HG03575 (cell line): ENCODE measurements around the gene CAMK2B.

Experiments used
- ATAC-seq: cut with Tn5 transposase; IDR thresholded peaks from one replicate; pipeline ENCODE4 v1.9.1; 2021; ENCODE audit not compliant: unreplicated experiment, insufficient number of reproducible peaks, low FRiP score; ENCODE audit errors: extremely low read depth

CAMK2B gene

DNA sequence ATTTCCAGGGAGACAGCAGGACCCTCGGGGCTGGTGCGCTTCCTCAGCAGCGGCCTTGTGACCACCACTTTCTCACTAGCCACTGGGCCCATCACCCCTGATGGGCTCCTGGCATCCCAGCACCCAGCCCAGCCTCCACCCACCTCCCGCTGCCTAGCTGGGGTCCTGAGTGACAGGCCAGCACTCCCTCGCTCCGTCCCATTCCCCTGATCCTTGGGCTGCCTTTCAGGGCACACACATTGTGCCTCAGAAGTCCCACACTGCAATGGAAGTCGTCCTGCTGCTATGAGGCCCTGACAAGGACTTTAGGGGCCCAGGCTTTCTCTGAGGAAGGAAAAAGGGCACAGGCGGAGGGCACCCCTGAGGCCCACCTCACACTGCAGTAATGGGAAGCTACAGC lies 12.4 kb downstream of the CAMK2B start:
- ATAC-seq: no peak

DNA sequence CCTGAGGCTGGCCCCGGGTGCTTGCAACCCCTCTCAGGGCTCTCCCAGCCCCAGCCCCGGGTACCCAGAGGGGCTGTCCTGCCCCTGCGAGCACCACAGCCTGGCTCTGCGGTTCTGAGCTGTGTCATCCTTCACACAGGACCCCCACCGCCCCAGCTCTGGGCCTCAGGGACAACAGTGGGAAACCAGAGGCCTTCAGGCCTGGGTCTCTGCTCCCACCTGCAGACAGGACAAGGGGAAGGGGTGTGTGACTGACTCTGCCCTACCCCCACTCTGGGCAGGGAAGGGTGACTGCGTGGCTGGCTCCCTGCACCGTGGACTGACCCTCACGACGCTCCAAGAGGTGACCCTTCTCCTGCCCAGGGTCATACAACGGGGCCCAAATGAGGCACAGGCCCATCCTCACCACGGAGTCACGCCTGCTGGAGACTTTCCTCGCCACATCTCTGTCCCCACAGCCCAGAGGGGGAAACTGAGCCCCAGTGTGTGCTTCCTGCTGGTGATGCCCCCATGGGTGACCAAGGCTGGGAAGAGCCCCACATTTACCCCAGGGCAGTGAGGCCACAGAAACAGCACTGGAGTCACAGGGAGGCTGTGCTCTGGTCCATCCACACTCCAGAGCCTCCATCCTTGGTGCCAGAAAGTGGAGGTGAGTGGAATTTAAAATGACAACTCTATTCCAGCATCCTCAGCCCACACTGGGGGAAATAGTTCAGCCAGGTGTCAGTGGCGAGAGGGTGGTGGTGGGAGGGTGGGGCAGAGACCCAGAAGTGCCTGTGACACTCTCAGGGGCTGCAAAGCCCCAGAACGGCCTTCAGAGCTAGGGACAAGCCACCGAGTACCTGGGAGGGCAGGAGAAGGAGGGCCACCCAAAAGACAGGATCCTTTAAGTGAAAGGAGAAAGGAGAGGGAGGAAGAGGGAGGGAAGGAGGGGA lies 13.6 kb downstream of the CAMK2B start:
- ATAC-seq: no peak

DNA sequence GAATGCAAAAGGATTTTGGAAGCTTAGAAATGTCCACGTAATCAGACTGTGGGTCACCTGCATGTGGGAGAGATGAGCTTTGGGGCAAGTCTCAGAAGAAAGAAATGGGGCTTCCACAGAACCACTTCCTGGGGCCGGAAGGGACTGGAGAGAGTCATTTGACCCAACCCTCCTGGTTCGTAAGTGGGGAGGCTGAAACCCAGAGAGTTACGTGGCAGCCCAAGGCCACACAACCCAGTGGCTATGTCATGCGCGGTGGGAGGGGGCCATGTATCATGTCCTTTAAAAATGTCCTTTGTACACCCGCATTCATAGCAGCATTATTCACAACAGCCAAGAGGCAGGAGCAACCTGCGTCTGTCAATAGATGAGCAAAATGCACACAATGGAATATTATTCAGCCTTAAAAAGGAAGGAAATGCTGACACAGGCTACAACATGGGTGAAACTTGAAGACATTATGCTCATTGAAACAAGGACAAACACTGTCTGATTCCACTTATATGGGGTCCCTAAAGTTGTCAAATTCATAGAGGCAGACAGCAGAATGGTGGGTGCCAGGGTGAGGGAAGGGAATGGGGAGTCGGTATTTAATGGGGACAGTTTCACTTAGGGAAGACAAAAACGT lies 15.1 kb downstream of the CAMK2B start:
- ATAC-seq: no peak

DNA sequence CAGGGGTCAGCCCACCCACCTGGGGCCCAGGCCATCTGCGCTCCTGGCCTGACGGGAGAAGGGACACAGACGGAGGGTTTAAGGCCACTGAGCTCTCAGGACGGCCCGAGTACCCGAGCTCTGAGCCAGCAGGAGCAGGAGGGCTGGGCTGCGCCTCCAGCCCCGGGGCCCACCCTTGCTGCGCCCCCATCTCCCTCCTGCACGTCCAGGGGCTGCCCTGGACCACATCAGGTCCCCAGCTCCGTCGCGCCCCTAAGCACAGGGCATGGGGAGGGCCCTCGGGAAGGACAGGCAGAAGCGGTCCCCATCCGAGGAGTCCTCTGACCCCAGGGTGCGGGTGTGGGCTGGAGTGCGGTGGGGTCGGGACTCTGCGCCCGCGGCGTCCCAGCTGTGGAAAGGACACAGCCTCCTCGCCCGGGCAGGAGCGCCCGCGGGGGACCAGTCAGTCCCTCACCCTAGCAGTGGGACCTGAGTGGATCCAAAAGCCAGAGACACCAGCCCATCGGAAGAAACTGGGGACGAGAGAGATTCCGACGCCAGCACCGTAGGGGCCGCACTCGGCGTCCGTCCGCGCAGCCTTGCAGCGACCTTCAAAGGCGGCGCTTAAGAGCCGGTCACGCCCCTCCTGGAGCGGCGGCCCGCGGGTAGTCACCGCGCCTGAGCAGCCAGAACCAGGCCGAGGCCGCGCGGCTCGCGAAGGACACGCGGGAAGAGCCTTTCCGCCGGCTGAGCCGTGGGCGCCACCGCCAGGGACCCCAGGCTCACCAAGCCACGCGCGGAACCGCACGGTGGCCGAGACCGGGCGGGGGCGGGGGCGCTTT lies 15.9 kb downstream of the CAMK2B start:
- ATAC-seq: no peak

DNA sequence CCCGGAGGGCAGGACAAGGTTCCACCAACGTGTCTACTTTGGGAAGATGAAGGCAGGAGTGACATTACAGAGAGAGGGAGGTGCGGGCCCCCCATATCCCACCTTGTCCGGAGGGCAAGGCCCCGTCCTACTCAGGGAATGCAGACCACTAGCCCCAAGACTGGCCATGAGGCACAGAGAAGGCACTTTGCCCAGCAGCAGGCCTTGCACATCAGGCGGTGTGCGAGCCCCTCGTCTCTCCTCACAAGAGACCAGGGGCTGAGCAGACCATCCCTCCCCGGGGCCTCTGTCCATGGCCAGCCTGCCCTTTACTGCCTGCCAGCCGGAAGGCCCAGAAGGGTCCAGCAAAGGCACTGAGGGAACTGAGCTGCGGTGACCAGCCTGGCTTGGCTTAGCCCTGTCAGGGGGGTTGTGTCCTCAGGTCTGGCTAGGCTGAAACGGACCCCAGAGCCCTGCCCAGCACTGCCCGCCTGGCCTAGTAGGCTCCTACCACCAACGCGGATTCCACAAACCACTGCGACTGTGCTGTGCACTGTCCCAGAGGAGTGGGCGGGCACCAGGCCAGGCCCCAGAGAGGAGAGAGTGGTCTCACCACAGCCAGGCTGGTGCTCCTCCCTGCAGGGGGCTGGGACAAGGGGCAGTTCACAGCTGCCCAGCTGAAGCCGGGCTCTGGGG lies 16.7 kb downstream of the CAMK2B start:
- ATAC-seq: no peak

DNA sequence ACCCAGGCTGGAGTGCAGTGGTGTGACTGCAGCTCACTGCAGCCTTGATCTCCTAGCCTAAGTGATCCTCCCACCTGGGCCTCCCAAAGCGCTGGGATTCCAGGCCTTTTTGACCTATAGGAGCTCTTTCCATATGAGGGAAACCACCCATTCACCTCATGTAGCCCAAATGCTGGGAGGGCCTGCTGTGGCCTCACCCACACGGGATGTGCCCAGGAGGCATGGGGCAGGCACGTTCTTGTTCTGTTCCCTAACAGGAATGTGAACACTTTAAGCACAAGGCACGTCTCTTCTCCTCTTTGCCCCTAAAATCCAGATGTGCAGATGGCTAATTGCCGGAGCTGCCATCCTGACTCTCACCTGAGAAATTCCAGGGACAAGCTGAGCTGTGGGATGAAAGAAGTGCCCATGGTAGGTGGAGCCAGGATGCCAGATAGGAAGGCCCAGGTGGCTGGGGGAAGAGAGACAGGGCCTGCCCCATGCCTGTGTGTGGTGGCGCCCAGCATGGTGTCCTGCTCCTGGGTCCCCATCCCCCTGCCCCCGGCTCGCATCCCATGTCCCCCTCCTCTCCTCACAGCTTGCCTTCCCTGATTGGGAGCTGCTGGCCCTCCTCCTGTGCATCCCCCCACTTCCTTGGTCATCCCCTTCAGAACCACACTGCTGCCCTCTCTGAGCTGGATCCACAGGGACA lies 17.3 kb downstream of the CAMK2B start:
- ATAC-seq: no peak

DNA sequence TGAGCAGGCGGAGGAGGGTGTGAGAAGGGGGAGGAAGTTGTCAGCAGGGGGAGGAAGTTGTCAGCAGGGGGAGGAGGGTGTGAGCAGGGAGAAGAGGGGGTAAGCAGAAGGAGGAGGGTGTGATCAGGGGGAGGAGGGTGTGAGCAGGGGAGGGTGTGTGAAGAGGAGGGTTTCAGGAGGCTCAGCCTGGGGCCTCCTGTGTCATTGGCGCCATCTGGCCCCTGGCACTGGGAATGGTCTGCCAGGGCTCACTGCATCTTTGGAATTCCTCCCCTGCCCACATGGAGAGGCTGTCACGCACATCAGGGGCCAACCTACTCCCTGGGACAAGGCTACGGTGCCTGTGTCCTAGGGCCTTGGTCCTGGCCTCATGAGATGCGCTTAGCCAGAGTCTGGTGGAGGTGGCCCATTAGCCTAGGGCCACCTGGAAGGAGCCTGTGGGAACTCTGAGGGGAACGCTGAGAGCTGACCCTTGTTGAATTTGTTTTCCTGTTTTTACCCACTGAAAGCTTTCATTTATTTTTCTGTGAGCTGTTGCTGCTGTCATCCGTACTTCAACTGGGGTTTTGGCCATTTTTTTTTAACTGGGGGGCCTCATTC lies 18.0 kb downstream of the CAMK2B start:
- no peak for ATAC-seq

DNA sequence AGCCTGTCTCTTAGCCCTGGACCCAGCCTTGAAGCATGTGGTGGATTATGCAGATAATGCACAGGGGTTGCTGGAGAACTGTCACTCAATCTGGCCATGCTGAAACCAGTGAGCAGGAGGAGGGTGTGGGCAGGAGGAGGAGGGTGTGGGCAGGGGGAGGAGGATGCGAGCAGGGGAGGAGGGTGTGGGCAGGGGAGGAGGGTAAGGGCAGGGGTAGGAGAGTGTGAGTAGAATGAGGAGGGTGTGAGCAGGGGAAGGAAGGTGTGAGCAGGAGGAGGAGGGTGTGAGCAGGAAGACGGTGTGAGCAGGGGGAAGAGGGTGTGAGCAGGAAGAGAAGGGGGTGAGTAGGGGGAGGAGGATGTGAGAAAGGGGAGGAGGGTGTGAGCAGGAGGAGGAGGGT lies 18.8 kb downstream of the CAMK2B start:
- ATAC-seq: no peak

DNA sequence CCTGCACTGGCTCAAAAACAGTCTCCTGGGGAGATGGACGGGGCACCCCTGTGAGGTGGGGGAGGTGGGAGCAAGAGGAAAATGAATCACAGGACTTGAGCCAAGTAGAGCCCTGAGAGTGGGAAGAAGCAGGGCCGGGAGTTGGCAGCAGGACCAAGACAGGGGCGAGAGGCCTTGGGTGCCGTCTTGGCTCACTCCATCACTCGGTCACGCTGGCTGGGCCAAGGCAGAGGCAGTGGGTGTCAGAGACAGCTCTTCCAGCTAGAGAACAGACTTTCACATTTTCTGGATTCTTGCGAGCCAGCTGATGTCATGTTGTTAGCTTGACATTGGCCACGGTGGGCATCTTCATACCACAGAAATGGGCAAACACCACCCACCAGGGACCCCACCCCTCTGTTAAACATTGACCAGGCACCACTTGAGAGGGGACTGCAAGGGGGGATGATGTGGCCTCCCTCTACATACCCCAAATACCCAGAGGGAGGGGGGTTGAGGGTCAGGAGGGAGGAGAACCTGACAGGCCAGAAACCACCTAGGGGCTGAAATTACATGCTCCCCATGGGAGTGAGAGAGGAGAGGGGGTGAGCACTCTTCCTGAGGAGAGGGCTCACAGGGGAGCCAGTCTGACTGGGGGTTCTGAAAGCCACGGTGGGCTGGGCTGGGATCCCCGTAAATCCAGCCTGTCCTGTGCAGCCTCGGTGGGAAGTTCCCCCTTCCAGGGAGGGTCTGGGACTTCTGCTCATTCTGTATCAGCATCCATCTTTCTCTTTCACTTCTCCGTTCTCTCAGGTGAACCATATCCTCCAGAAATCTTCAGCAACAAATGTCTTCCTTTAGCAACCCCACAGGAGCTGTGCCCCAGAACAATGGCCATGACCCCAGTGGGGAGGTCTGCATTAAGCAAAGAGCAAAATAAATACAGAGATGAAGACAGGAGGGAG lies 19.6 kb downstream of the CAMK2B start:
- no peak for ATAC-seq

DNA sequence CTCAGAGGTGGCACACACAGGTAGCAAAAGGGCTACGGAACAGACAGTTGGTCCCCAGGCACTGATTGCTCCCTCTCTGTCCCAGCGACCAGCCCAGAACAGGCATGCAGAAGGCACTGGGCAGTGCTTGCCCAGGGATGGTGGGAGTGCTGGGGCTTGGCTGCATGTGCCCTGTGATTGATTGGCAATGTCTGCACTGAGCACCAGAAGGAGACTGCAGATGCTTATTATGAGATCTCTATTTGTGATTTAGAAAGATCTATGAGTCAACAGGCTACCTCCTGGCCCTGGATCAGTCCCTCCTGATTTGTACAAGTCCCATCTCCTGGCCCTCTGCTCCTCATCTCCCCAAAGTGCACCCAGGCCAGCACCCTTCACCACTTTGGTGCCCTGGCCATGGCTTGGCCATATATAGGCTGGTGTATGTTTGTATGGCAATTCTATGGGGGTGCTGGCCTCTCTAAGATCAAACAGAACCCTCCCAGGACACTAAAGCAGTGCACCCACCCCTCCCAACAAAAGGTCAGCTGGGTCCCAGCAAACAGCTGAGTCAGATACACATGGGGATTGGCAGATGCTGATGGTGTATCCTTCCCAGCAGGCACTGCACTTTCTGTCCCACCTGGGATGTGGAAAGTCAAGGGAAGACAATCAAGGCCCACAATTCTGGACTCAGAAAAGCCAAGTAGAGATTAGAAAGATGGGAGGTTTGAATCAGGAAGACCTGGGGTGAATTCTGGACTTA lies 30.9 kb downstream of the CAMK2B start:
- ATAC-seq: no peak

DNA sequence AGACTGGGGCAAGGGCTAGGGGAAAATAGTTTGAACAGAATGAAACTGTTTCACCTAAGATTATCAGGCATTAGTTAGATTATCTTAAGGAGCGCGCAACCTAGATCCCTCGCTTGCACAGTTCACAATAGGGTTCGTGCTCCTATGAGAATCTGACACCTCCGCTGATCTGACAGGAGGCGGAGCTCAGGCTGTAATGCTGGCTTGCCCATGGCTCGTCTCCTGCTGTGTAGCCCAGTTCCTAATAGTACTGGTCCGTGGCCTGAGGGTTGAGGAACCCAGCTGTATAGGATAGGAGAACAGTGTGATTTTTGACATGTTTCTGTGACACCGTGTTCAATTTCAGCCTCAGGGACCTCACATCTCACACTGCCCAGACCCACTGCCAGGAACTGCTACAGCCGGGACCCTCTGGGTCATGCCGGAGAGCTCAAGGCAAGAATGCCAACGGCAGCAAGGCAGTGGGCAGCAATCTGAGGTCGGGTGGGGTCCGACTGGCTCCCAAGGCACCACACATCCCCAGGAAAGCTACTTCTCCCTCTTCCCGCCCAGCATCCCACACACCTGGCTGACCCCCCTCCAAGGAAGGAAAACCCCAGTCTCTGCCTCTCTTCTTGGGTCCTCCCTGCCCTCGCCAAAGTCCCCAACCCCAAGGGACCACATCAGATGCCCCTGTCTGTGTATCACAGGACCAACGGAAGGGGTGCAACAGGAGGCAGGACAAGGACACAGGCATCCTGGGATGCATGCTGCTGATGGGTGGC lies 31.7 kb downstream of the CAMK2B start:
- no peak for ATAC-seq

DNA sequence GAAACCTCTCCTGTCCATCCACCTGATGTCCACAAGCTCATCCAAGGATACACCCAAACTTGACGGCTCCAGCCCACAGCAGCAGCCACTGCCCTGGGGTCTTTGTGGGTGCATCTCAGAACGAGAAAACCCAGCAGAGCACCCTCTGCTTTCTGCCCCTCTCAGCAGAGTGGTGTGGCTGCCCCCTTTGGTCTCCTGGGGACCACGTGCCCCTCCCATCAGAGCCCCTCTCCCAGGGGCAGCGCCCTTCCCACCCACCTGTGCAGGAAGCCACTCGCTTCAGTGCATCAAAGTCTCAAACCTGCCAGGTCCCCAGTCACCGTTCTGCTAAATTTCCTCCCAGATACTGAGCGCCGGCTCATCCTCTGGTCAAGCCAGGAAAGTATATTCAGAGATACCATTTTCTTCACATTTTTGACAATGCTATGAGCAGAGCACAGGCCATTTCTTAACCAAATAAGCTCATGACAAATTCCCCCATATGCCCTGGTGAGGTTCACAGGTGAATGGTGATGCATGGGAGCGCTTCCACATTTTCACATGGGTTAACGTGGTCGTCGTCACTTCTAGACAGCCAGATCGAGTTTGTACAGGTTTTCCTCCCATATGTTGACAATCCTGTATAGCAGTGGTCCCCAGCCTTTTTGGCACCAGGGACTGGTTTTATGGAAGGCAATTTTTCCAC lies 32.4 kb downstream of the CAMK2B start:
- no peak for ATAC-seq

DNA sequence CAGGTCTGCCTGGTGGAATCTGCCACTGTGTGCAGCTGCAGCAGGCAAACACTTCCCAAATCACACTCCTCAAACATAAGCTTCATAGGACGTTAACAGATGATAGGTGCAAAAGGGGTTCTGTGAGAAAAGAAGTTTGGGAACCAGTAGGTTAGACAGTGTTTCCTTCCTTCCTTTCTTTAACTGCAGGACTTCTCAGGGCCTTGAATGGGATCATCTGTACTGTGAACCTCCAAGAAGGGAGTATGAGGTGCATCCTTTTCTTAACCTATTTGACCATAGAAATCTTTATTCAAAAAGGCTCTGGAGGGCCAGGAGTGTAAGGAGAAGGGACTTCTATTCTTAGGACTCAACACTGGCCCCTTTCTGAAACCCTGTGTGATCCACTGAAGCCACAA lies 33.0 kb downstream of the CAMK2B start:
- ATAC-seq: no peak

DNA sequence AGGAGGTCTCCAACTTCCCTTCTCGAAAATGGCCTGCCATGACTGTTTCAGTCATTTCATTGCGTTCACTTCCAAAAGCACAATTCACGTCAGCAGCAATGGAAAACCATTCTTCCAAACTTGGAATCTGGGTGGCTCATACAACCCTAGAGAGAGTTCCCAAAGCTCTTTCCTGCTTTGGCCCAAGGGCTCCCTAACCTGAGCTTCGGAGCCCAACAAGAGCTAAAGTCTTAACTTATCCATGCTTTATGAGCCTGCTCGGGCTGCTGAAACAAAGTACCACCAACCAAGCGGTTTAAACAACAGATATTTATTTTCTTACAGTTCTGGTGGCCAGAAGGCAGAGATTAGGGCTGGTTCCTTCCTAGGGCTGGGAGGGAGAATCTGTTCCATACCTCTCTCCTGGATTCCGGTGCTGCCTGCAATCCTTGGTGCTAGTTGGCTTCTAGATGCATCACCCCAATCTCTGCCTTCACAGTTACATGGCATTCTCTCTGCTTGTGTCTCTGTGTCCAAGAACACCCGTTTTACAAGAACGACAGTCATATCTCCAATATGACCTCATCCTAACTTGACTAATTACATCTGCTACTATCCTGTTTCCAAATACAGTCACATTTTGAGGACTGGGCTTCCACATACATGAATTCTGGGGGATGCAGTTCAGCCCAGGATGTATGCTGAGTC lies 33.5 kb downstream of the CAMK2B start:
- no peak for ATAC-seq
